ENCODE data around the gene COPS8. TPM values are rescaled to one million over a fixed set of nuclear protein-coding genes. Genes with fewer than 3 reads are reported as not detected.

Gene COPS8
- total and polyA plus RNA-seq, 7 donors: 24.7 to 95.6 (median 59.1) TPM

- no peak overlapping the region for H3K4me3 ChIP-seq
- no peaks in the 10 kb centered on the region for H3K4me1 ChIP-seq
- H3K27me3 ChIP-seq: no peaks in the 10 kb centered on the region
- no peaks in the 10 kb centered on the region for H3K9me3 ChIP-seq
- no peak overlapping the region for H3K27ac ChIP-seq
- TF ChIP-seq POLR2A (IDR thresholded peaks at IDR 0.05) (no peak), POLR2AphosphoS5 (IDR thresholded peaks at IDR 0.05) (no peak), EP300 (IDR thresholded peaks at IDR 0.05) (no peak), CTCF (IDR thresholded peaks at IDR 0.05) (no peak)
- intact Hi-C loops (cut with DNase I): no loop called here
- no peaks in the 10 kb centered on the region for H3K36me3 ChIP-seq
- WGBS, 2 donors: 82 to 89% methylated on average over 7 of the region's 7 CpGs
- DNase-seq: no peak
Measured at GRCh38 chr2:237074211-237074993, 11.3 kb upstream of the COPS8 start.

- Histone ChIP-seq H3K9me3 (no peaks in the 10 kb centered on the region), H3K27ac (no peak overlapping the region), H3K27me3 (no peaks in the 10 kb centered on the region), H3K4me3 (no peak overlapping the region), H3K36me3 (no peaks in the 10 kb centered on the region), H3K4me1 (no peaks in the 10 kb centered on the region)
- 86 to 89% methylated on average over 9 of the region's 9 CpGs for WGBS, 2 donors
- no peak for TF ChIP-seq EP300 (IDR thresholded peaks at IDR 0.05)
- no peak for TF ChIP-seq POLR2A (IDR thresholded peaks at IDR 0.05)
- no peak for TF ChIP-seq POLR2AphosphoS5 (IDR thresholded peaks at IDR 0.05)
- TF ChIP-seq CTCF (IDR thresholded peaks at IDR 0.05): no peak
- no peak for DNase-seq
- intact Hi-C loops (cut with DNase I): no loop called here
Measured at GRCh38 chr2:237075749-237076599, 9.7 kb upstream of the COPS8 start.

GRCh38 chr2:237081596-237081995, 4.1 kb upstream of the COPS8 start:
- no peak for DNase-seq
- no peaks in the 10 kb centered on the region for H3K36me3 ChIP-seq
- 93 to 95% methylated on average over 8 of the region's 8 CpGs for WGBS, 2 donors
- H3K9me3 ChIP-seq: no peaks in the 10 kb centered on the region
- H3K27me3 ChIP-seq: no peaks in the 10 kb centered on the region
- H3K27ac ChIP-seq: no peak overlapping the region
- H3K4me3 ChIP-seq: no peak overlapping the region
- no peak for TF ChIP-seq EP300 (IDR thresholded peaks at IDR 0.05)
- TF ChIP-seq POLR2AphosphoS5 (IDR thresholded peaks at IDR 0.05): no peak
- TF ChIP-seq CTCF (IDR thresholded peaks at IDR 0.05): no peak
- TF ChIP-seq POLR2A (IDR thresholded peaks at IDR 0.05): no peak
- intact Hi-C loops (cut with DNase I): no loop called here
- H3K4me1 ChIP-seq: peaks cover 0 to 15% (median 11%) of the 10 kb centered on the region in 4 donors

GRCh38 chr2:237083026-237083425, 2.7 kb upstream of the COPS8 start:
- no peaks in the 10 kb centered on the region for H3K9me3 ChIP-seq
- intact Hi-C loops (cut with DNase I): no loop called here
- peaks cover 0 to 29% (median 19%) of the 10 kb centered on the region in 4 donors for H3K4me1 ChIP-seq
- no peaks in the 10 kb centered on the region for H3K27me3 ChIP-seq
- H3K36me3 ChIP-seq: peaks cover 0 to 8% (median 0%) of the 10 kb centered on the region in 4 donors
- TF ChIP-seq POLR2A (IDR thresholded peaks at IDR 0.05) (no peak), CTCF (IDR thresholded peaks at IDR 0.05) (no peak), POLR2AphosphoS5 (IDR thresholded peaks at IDR 0.05) (no peak), EP300 (IDR thresholded peaks at IDR 0.05) (no peak)
- DNase-seq: no peak
- H3K27ac ChIP-seq: no peak overlapping the region
- 96 to 97% methylated on average over 3 of the region's 3 CpGs for WGBS, 2 donors
- no peak overlapping the region for H3K4me3 ChIP-seq

Measured in sigmoid colon (tissue), 7 donors.